H1 (cell line): ENCODE data around the gene FTCDNL1. TPM values are rescaled to one million over a fixed set of nuclear protein-coding genes. Genes with fewer than 3 reads are reported as not detected.

ENCODE experiments used
- CTCF ChIA-PET: fragments of 300-600 bp; sonication (Branson Sonifier 250); formaldehyde crosslinking; loops from one replicate; lab custom pipeline; 2021; ENCODE audit not compliant: partially characterized antibody; lab: Charles Lee
- POLR2A ChIA-PET: fragments of 300-600 bp; sonication (Branson Sonifier 250); formaldehyde crosslinking; loops from one replicate; lab custom pipeline; 2021; ENCODE audit warnings: inconsistent platforms; ENCODE audit not compliant: partially characterized antibody; lab: Charles Lee
- DNase-seq, 2 experiments: peaks; one replicate each; pipeline versions ENCODE4 v3.0.0 to v3.0.0-alpha.2; 2010 to 2022; ENCODE audit warnings: low spot score in 2 of 2, low read depth in 1 of 2, mixed read lengths in 1 of 2
- FAIRE-seq: peaks from 2 replicates; lab custom pipeline; 2011; peaks lifted over from hg19 to GRCh38; lab: Jason Lieb, UNC
- H2AFZ ChIP-seq: 2 replicates; pipeline ENCODE4 v1.8.1; 2012; ENCODE audit warnings: low read length, inconsistent platforms
- H2AK5ac ChIP-seq: 2 replicates; pipeline ENCODE4 v1.6.1; 2013; ENCODE audit warnings: low read depth, low read length
- H2BK120ac ChIP-seq: replicated peaks from 2 replicates; pipeline ENCODE3; 2013; ENCODE audit warnings: low read depth, low read length, inconsistent platforms
- H2BK12ac ChIP-seq: 2 replicates; pipeline ENCODE4 v1.6.1; 2013; ENCODE audit warnings: low read depth, low read length
- H2BK15ac ChIP-seq: 2 replicates; pipeline ENCODE4 v1.6.1; 2013; ENCODE audit warnings: low read length
- H2BK20ac ChIP-seq: 2 replicates; pipeline ENCODE4 v1.6.1; 2013; ENCODE audit warnings: low read length
- H2BK5ac ChIP-seq: 2 replicates; pipeline ENCODE4 v1.6.1; 2013; ENCODE audit warnings: low read depth, low read length
- H3K14ac ChIP-seq: 2 replicates; pipeline ENCODE4 v1.6.1; 2013; ENCODE audit warnings: inconsistent platforms; ENCODE audit not compliant: insufficient read length
- H3K18ac ChIP-seq: 2 replicates; pipeline ENCODE4 v1.6.1; 2013; ENCODE audit warnings: low read length; ENCODE audit errors: extremely low read depth
- H3K23ac ChIP-seq: 2 replicates; pipeline ENCODE4 v1.6.1; 2013; ENCODE audit warnings: inconsistent platforms; ENCODE audit not compliant: insufficient read length
- H3K23me2 ChIP-seq: 2 replicates; pipeline ENCODE4 v1.6.1; 2013; ENCODE audit warnings: low read depth, low read length
- H3K27ac ChIP-seq: 2 replicates; pipeline ENCODE4 v1.6.1; 2011; ENCODE audit warnings: low read depth, low read length, inconsistent platforms
- H3K27me3 ChIP-seq, 4 experiments: replicated peaks in 1 of 4; 1 replicate in 1 of 4; 2 replicates in 3 of 4; pipeline versions ENCODE4 v1.6.1 to v1.8.1; 2011 to 2013; ENCODE audit warnings: low read length in 3 of 4, mild to moderate bottlenecking in 3 of 4, inconsistent platforms in 2 of 4, mixed read lengths in 2 of 4, moderate library complexity in 1 of 4; ENCODE audit not compliant: control insufficient read depth in 3 of 4, insufficient read depth in 3 of 4; ENCODE audit errors: extremely low read depth in 1 of 4
- H3K36me3 ChIP-seq, 4 experiments: 2 replicates each; pipeline versions ENCODE4 v1.6.1 to v1.8.1; 2011 to 2013; ENCODE audit warnings: mild to moderate bottlenecking in 4 of 4, low read length in 3 of 4, moderate library complexity in 2 of 4, control low read depth in 1 of 4, inconsistent platforms in 1 of 4; ENCODE audit not compliant: insufficient read depth in 4 of 4, control insufficient read depth in 2 of 4
- H3K4ac ChIP-seq: replicated peaks from 2 replicates; pipeline ENCODE3; 2013; ENCODE audit warnings: low read length, low read depth, mixed read lengths, inconsistent platforms; ENCODE audit not compliant: insufficient read length
- H3K4me1 ChIP-seq, 4 experiments: replicated peaks in 1 of 4; 1 replicate in 1 of 4; 2 replicates in 3 of 4; pipeline versions ENCODE4 v1.6.1 to v1.8.1; 2011 to 2013; ENCODE audit warnings: low read length in 3 of 4, inconsistent platforms in 2 of 4, mixed read lengths in 1 of 4; ENCODE audit not compliant: insufficient read depth in 4 of 4, control insufficient read depth in 3 of 4
- H3K4me2 ChIP-seq, 2 experiments: 2 replicates each; pipeline versions ENCODE4 v1.6.1 to v1.8.1; 2011 to 2013; ENCODE audit warnings: low read depth in 2 of 2, low read length in 2 of 2, control low read depth in 1 of 2, inconsistent platforms in 1 of 2, mild to moderate bottlenecking in 1 of 2; ENCODE audit not compliant: insufficient read depth in 1 of 2
- H3K4me3 ChIP-seq, 4 experiments: fragments of 200-600, 300-600 bp in 1 of 4; sonication (generic), shearing (Covaris generic), sonication (Bioruptor Twin) in 1 of 4; 2 replicates each; pipeline versions ENCODE4 v1.5.1 to v1.8.1; 2011 to 2016; ENCODE audit warnings: low read length in 4 of 4, low read depth in 3 of 4, control low read depth in 2 of 4, inconsistent platforms in 2 of 4, mild to moderate bottlenecking in 2 of 4, mixed read lengths in 1 of 4, moderate library complexity in 1 of 4; ENCODE audit not compliant: insufficient read depth in 2 of 4; ENCODE audit errors: extremely low read depth in 1 of 4
- H3K56ac ChIP-seq: replicated peaks from 2 replicates; pipeline ENCODE3; 2013; ENCODE audit warnings: low read depth, mild to moderate bottlenecking, mixed read lengths, low read length, inconsistent platforms; ENCODE audit not compliant: insufficient read length
- H3K79me1 ChIP-seq: 2 replicates; pipeline ENCODE4 v1.6.1; 2013; ENCODE audit warnings: low read depth, low read length, control low read depth
- H3K79me2 ChIP-seq, 2 experiments: 2 replicates each; pipeline versions ENCODE4 v1.6.1 to v1.8.1; 2012 to 2013; ENCODE audit warnings: low read length in 2 of 2, mild to moderate bottlenecking in 2 of 2, inconsistent platforms in 1 of 2; ENCODE audit not compliant: insufficient read depth in 2 of 2, control insufficient read depth in 1 of 2
- H3K9ac ChIP-seq, 4 experiments: replicated peaks in 1 of 4; 1 replicate in 1 of 4; 2 replicates in 3 of 4; pipeline versions ENCODE4 v1.6.1 to v1.8.1; 2011 to 2013; ENCODE audit warnings: low read depth in 3 of 4, low read length in 3 of 4, control low read depth in 2 of 4, mild to moderate bottlenecking in 2 of 4, moderate library complexity in 2 of 4, inconsistent platforms in 1 of 4; ENCODE audit errors: extremely low read depth in 1 of 4
- H3K9me3 ChIP-seq, 2 experiments: 2 replicates each; pipeline versions ENCODE4 v1.6.1 to v1.8.1; 2012 to 2013; ENCODE audit warnings: mild to moderate bottlenecking in 2 of 2, moderate library complexity in 2 of 2, control low read depth in 1 of 2, inconsistent platforms in 1 of 2, low read depth in 1 of 2, low read length in 1 of 2, mixed read lengths in 1 of 2; ENCODE audit not compliant: insufficient read depth in 2 of 2
- H4K20me1 ChIP-seq, 2 experiments: replicated peaks in 1 of 2; 2 replicates each; pipeline versions ENCODE3 to v1.8.1; 2011 to 2013; ENCODE audit warnings: inconsistent platforms in 2 of 2, low read length in 2 of 2, mild to moderate bottlenecking in 1 of 2; ENCODE audit not compliant: insufficient read depth in 2 of 2, control insufficient read depth in 1 of 2
- H4K5ac ChIP-seq: 2 replicates; pipeline ENCODE4 v1.6.1; 2013; ENCODE audit warnings: low read length, low read depth, mixed read lengths, inconsistent platforms; ENCODE audit not compliant: insufficient read length
- H4K8ac ChIP-seq: 2 replicates; pipeline ENCODE4 v1.8.0; 2013; ENCODE audit warnings: mild to moderate bottlenecking, moderate library complexity, low read length, inconsistent platforms; ENCODE audit not compliant: insufficient read depth; ENCODE audit errors: extremely low read depth
- H4K91ac ChIP-seq: replicated peaks from 2 replicates; pipeline ENCODE3; 2013; ENCODE audit warnings: low read length, mixed read lengths, inconsistent platforms; ENCODE audit not compliant: insufficient read length
- ASH2L ChIP-seq: fragments of 200-600, 300-600 bp; sonication (generic); IDR thresholded peaks from one replicate; pipeline ENCODE4 v1.7.1; 2017; ENCODE audit warnings: low read length
- CBX8 ChIP-seq: fragments of 300-800, 300-1000 bp; sonication (generic); IDR thresholded peaks from 2 replicates; pipeline ENCODE4 v1.7.1; 2016; ENCODE audit warnings: low read depth, low read length, borderline replicate concordance
- MAFK ChIP-seq: IDR thresholded peaks from 2 replicates; pipeline ENCODE4 v1.6.1; 2012; ENCODE audit warnings: low read depth, mild to moderate bottlenecking, improper control_type of control experiment, low read length
- WGBS, 2 experiments: shearing (Covaris generic) in 1 of 2; methylation state at CpG; one replicate each; pipeline versions ENCODE4 v1.1.6 to v1.1.7; 2013 to 2015; ENCODE audit warnings: low lambda C conversion rate in 2 of 2, mixed read lengths in 2 of 2, inconsistent platforms in 1 of 2, low coverage in 1 of 2, missing lambda C conversion rate in 1 of 2; ENCODE audit not compliant: insufficient replicate concordance in 2 of 2, insufficient coverage in 1 of 2, insufficient read length in 1 of 2; ENCODE audit errors: extremely low coverage in 1 of 2, missing lambda C conversion rate in 1 of 2; 5-methylcytosine and 5-hydroxymethylcytosine counted together
- polyA plus RNA-seq, 7 experiments: library from polyadenylated mRNA; depleted of rRNA in 3 of 7; stranded (reverse) in 5 of 7; unstranded in 2 of 7; fragments of >200 nt in 5 of 7; fragments of 200-250 nt in 2 of 7; gene quantifications; 1 replicate in 5 of 7; 2 replicates in 1 of 7; 4 replicates in 1 of 7; pipeline versions ENCODE4 v1.2.1 to v1.2.3, GENCODE V29; 2011 to 2013; ENCODE audit warnings: missing spikeins in 2 of 7, mixed read lengths in 2 of 7
- total RNA-seq: library from RNA; stranded (reverse); fragmentation: NEBNext Ultra II Directional; extraction: Animal tissue kit (Norgen Biotek cat#: 25700); gene quantifications from 2 replicates; pipeline ENCODE4 v1.2.1, GENCODE V29; 2021

Gene FTCDNL1
- total and polyA plus RNA-seq, 2 of the 8 experiments (the other 6 are each of a cell fraction or from before 2014, with no cell fraction given) = 0.41 to 0.97 TPM

DNA sequence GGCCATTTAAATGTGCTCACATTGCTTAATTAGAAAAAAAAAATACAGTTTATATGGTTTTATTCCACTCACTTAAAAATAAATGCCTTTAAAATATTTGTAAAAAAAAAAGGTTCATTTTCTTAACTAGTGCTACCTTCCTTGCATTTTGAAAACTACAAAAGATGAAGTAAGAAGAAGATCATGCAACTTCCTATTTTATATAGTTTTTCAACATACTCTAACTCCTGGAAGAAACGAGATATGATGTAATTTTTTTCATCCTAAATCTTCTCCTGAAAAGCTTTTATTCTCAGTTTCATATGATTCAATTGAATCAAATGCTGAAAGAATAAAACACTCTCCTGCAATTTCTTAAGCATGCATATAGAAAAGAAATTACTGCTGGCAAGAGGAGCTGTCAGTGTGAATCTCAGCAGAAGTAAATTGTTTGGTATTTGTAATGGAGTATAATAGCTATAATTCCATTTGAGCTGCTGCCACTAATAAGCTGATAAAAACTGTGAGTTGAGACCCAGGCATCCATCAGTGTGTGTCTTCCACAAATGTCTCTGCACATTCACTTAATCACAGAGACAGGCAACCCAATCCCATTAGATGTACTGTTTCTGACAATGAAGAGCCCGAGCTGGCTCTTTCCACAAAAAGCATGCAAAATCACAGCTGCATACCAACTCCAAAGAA is 3.7 kb downstream of the FTCDNL1 start:
- H3K27ac ChIP-seq = no peak overlapping the region
- no peak overlapping the region for H3K4me3 ChIP-seq
- H4K5ac ChIP-seq = no peak overlapping the region
- H3K9me3 ChIP-seq = no peaks in the 10 kb centered on the region
- no peak overlapping the region for H4K91ac ChIP-seq
- H2BK120ac ChIP-seq = no peak overlapping the region
- no peaks in the 10 kb centered on the region for H3K79me1 ChIP-seq
- no peak overlapping the region for H2BK20ac ChIP-seq
- no peak overlapping the region for H4K8ac ChIP-seq
- ChIA-PET POLR2A (interaction anchor here (0.6 kb wide), 1 partner anchor 65 kb away, joined by 4 read pairs; no protein-coding TSS in a partner anchor), CTCF (interaction anchor here (0.7 to 1.6 kb wide), 5 partner anchors 9 to 114 kb away, joined by 3 to 6 read pairs (median 3); no protein-coding TSS in a partner anchor)
- no peaks in the 10 kb centered on the region for H3K36me3 ChIP-seq
- H2BK12ac ChIP-seq = no peak overlapping the region
- H3K27me3 ChIP-seq = peaks cover 0 to 2% (median under 1%) of the 10 kb centered on the region in 4 experiments; a peak in 2 of 7 replicates
- no peak overlapping the region for H3K18ac ChIP-seq
- H2AK5ac ChIP-seq = no peak overlapping the region
- H2AFZ ChIP-seq = no peak overlapping the region
- no peak for DNase-seq
- H3K4me2 ChIP-seq = no peak overlapping the region
- H3K4ac ChIP-seq = no peak overlapping the region
- WGBS, 2 experiments = 65% methylated on average over 2 of the region's 2 CpGs; no CpG with 5 or more reads in 1 of the 2 experiments
- no peak overlapping the region for H3K23ac ChIP-seq
- FAIRE-seq = no peak
- TF ChIP-seq ASH2L = no peak
- no peak for TF ChIP-seq CBX8
- TF ChIP-seq MAFK = no peak
- H3K14ac ChIP-seq = no peak overlapping the region
- no peak overlapping the region for H2BK15ac ChIP-seq
- H3K9ac ChIP-seq = no peak overlapping the region
- peaks cover 0 to 4% (median 2%) of the 10 kb centered on the region in 4 experiments; a peak in 3 of 7 replicates for H3K4me1 ChIP-seq
- no peaks in the 10 kb centered on the region for H3K79me2 ChIP-seq
- H4K20me1 ChIP-seq = no peaks in the 10 kb centered on the region
- peaks cover 2% of the 10 kb centered on the region; the same call in 1 of the 2 replicates for H3K23me2 ChIP-seq
- H2BK5ac ChIP-seq = no peak overlapping the region
- H3K56ac ChIP-seq = no peak overlapping the region
